ENCODE results near the gene SPATA3.
"Not testable (repeated sequence)": the region's sequence is repeated elsewhere in the genome, so short reads cannot be mapped to it uniquely, and the experiment has no call there.

SPATA3 gene

DNA sequence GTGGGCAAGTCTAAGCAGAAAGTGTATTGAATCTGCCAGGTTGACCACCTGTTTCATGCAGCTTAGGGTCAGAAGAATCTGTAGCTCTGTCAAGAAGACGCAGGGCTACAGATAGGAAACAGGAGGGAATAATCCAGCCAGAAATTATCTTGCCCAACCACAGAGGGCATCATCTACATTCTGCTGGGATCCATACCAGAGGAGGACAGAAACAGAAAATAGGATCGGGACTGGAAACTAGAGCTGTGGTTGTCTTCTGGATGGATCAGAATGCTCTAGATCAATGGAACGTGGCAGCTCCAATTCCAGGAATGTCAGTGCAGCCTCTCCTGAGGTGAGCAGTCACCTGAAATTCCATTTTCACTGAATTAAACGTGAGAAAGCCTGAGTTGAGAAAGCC lies 3.6 kb downstream of the SPATA3 start:
- no peak for DNase-seq

DNA sequence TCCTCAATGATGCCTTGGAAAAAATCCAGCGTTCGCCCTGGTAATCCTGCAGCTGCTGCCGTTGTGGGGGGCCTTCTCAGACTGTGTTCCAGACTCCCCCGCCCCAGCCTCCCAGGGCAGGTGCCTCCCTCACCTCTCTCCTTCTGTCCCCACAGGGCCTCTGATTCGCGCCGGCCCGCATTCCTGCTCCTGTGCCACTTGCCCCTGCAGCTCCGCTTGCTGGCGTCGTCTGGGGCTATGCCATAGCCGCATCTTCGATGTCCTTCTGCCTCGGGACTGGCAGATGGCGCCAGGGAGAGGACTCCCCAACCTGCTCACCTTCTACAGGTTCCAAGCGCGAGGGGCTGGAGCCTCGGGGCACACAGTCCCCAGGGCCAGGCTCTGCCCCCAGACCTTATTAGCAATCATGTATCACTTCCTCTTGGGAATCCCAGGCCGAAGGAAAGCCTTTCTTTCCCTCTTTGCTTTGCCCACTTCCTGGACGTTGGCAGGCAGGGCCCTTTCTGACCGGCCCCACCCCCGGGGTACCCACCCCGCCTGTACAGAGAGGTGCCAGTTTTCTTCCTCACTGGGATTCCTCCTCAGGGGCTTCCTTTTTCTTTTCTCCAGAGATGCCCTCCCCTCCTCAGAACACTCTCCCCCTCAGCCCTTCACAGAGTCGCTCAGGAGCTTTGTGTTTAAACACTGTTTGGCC lies 4.4 kb downstream of the SPATA3 start:
- DNase-seq: no peak

DNA sequence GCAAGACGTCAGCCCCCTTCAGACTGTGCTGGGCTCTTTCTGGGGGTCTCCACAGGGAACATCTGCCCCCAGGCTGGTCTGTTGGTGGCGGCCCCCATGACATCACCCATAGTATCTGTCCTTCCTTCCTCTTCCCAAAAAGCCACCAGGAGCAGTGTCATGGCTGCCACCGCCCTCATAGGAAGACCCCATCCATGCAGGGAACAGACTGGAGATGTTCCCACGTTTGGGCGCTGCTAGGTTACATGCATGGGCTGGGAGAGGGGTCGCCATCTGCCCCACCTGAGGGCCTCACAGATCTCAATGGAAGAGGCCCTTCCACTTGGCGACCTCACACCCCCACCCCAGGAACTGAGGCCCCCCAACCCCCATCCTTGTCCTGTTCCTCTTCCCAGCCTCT lies 5.1 kb downstream of the SPATA3 start:
- no peak for DNase-seq

DNA sequence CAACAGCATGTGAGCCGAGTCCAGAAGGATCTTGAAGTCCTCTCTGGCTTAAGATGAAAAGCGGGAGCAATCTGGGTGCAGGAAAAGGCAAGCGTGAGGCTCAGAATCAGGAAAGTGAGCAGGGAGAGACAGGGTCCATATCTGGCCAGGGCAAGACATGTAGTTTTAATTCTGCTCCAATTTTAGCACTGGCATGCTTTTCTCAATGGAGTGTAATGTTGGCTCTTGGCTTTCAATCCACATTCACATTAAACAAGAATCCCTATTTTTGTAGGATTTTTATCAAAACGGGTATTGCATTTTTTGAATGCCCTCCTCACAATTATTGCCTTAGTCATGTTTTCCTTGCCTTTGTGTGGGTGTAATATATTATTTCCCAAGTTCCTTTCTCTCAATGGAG lies 6.0 kb downstream of the SPATA3 start:
- DNase-seq: no peak

DNA sequence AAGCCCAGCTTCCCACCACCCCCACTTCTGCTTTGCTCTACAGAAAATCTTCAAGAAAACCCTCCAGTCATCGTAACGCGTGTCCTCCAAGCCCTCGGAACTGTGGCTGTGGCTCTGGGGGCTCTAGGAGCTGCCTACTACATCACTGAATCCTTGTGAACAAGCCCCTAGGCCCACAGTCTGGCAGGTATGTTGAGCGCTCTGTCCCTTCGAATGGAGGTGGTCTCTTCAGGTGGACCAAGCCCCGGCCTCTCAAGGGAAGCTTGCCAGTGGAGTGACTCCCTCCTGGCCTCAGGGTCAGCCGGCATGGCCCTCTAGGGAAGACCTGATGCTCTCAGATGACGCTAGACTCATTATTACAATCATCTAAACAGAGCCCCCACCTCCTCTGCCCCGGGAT lies 6.7 kb downstream of the SPATA3 start:
- no peak for DNase-seq

DNA sequence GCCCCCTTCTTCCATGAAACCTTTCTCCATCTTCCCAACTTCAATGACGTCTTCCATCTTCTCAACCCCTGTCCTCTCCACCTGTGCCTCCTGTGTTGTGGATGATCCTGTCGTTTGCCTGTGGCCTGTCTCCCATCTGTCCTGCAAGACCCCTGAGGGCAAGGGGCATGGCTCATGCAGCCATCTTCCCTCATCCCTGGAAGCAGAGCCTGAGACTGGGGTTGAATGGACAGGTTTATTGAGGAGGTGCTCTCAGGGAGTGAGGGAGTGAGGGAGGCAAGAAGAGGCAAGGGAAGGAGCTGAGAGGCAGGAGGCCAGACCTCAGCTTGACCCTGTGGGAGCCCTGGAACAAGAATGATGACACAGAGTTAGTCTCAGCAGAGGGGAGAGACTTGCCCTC lies 7.3 kb downstream of the SPATA3 start:
- DNase-seq: no peak

DNA sequence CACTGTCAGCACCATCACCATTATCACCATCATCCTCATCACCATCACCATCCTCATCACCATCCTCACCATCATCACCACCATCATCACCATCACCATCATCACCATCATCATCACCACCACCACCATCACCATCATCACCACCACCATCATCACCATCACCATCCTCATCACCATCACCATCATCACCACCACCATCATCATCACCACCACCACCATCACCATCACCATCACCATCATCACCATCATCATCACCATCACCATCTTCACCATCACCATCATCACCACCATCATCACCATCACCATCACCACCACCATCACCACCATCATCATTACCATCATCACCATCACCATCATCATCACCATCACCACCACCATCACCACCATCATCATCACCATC lies 9.0 kb downstream of the SPATA3 start:
- DNase-seq: not testable (repeated sequence)

DNA sequence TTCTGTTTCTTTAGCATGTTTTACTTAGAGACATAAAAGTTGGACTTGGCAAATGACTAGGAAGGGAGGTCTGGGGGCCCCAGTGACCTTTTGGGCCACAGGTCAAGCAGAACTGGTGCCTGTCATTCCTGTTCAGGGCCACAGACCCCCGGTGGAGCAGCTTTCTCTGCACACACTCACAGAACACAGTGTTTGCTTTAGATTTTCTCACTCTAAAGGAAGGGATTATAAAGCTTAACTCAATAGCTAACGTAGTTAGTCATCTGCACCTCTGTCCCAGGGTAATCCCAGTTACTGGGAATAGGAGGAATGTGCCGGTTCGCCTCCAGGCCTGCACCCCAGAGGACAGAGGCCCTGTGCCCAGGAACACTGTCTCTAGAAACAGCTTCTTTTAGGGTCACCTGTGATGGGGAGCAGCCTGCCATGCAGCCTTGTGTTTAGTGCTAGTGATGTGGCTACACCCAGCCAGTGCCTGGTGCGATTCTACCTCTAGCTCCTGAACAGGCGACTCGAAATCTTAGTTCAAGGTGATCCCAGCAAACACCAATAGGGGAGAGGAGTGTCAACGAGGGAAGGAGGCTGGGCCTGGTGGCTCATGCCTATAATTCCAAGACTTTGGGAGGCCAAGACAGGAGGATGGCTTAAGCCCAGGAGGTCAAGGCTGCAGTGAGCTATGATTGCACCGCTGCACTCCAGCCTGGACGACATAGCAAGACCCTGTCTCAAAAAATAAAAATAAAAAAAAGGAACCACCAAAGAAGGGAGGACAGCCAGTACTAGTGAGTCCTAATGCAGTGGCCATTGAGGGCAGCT lies 11.6 kb downstream of the SPATA3 start:
- DNase-seq: no peak

DNA sequence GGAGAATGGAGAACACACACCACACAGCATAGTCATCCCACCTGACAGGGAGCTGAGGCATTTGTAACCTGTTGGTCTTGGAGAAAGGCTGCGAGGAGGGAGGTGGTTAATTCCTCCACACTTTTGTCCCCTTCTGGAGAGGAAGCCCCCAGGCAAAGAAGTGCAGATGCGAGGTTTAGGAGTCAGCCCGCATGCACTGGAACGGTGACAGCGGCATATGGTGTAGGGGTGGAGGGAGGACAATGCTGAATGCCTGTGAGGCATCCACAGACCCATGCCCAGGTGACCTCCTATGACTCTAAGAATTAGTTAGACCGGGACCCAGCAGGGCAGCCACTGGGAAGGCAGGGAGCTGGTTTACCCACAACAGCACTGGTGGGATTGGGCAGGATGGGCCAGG lies 12.2 kb downstream of the SPATA3 start:
- no peak for DNase-seq

DNA sequence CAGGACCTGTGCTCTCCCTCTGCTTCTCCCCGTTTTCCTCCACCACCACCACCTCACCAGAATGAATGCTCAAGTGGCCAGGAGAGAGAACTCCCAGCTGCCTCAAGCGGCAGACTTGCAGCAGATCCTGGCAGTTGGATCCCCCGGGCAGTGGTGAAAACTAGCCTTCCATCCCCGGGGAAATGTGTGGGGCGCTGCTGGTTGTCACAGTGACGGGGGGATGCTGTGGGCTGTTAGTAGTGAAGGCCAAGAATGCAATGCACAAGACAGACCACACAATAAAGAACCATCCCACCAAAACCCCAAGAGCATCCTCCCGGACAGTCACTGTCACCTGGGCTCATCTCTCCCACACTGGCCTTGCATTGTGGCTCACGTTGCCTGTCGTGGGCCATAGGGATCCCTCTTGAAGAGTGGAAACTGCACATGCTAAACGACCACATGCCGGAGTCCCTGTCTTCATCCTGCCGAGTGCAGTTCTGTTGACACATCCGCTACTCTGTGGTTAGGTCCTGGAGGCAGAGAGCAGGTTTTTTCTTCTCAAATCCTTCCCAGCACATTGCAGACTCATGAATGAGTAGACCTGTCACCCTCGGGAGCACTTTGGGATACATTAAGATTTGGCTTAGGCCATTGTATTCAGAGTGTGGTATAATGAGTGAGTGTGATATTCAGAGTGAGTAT lies 13.5 kb downstream of the SPATA3 start:
- DNase-seq: no peak

DNA sequence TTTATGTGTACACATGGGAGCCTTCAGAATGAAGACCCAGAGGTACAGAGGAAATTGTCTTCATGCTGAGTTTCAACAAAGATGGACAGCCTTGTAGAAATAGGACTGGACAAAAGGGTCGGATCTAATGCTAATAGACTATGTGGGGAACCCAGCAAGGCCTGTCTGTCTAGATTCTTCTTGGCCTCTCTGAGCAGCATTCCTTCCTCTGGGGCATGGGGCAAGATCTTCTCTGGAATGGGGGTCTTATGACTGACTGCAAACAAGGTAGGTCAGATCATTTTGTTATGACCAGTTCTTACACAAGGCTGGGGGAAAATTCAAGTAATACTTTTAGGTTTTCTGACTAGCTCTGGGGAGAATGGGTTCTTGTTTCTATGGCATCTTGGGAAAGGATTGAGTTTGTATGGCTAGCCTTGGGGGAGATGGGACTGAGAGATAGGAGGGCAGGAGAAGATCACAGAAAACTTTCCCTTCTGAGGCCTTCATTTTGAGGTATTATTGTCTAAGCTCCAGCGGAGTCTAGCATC lies 14.3 kb downstream of the SPATA3 start:
- no peak for DNase-seq

DNA sequence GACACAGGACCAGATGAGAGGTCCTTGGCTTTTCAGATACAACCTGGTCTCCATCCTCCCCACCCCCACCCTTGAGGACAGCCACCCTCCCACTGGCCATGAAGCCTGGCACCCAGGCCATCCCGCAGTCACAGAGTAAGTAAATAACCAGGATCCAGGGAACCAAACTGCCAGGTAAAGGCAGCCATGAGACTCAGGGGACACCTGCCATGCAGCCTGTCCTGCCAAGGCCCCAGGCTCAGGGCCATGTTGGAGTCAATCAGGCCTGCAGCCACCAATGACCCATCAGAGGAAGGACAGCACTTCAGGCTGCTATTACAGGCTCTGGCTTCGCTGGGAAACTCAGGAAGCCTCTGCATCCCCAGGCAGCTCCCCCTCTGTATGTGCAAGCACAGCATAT lies 15.6 kb downstream of the SPATA3 start:
- DNase-seq: no peak

DNA sequence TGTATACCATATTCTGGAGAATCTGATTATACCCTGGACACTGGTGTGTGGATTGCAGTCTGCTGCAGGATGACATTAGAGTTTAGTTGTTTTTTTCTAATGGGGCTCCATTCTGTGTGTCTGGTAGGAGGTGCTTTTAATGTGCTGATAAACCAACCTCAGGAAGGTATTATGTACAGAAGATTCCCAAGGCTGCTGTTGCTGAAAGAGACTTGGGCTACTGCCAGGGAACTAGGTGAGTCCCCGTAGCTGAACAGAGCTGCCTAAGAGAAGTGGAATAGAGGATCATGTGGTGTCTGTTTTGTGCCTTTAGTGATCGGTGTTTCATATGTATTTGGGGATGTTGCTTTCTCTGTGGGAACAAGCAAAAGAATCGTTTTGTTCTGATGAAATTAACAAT lies 16.5 kb downstream of the SPATA3 start:
- no peak for DNase-seq

DNA sequence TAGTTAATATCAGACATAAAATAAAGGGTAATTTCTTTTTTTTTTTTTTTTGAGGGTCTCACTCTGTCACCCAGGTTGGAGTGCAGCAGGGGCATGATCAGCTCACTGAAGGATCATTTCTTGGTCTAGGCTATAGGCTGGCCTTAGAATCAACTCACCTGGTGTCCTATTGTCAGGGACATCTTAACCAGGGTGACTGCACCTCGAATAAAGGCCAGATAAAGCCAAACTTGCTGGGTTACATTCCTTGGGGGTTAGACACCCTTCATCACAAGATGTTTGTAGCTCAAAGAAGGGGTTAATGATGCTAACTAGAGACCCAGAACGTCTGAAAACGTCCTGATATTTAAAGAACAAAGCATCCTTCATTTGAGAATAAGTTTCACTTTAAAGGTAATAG lies 17.9 kb downstream of the SPATA3 start:
- DNase-seq: no peak

DNA sequence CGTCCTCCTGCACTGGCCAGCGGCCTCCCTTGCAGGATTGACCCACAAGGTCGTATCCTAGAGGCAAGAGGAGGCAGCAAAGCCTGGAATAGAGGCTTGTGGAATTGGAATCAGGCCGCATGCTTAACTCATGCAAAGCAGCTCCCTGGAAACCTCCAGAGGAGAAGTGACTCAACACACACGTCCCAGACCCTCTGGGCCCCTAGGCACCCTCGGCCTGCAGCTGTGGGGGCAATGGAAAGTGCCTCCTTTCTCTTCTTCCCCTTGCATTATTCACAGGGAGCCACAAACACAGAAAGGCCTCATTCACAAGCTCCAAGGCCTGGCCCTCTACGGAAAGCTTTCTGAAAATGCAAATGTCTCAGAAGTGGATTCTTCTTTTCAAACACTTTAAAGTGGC lies 19.6 kb downstream of the SPATA3 start:
- DNase-seq: no peak

DNA sequence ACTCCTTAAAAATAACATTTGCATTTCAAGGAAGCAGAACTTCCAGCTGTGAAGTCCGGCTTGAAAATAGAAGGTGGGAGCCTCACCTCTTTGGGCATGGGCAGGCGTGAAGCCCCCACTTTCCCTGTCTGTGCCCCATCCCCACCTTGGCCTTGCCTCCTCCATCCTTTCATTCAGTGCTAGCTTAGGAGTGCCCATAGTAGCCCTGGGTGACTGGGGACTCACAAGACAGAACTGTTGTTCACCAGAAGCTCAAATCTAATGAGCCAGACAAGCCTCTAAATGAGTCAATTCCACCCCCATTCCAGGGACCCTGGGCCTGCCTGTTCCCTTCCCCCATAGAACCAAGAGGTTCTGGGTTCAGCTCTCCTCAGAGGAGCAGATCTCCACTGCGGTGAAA lies 20.0 kb downstream of the SPATA3 start:
- no peak for DNase-seq

DNA sequence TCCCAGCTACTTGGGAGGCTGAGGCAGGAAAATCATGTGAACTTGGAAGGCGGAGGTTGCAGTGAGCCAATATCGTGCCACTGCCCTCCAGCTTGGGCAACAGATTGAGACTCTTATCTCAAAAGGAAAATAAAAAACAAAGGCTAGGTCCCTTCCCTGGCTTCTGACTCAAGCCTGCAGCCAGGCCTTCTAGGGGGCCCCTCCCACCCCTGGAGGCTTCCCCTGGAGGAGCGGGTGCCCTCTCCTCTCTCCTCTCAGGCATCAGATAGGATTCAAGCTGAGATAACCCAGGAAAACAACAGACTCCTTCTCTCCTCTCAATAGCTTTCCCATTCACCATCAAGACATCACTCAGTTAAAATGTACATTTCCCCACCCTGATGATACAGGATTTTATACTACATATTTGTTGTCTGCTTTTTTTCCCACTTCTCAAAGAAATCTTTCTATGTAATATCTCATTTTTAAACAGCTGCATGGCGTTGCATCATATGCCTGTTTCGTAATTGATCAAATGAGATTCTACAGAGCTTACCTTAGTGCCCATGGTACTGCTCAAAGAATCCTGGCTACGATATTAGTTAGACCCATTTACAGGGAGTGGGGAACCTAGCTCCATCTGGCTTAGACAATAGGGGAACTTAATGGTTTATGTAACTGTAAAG lies 20.8 kb downstream of the SPATA3 start:
- DNase-seq: no peak

DNA sequence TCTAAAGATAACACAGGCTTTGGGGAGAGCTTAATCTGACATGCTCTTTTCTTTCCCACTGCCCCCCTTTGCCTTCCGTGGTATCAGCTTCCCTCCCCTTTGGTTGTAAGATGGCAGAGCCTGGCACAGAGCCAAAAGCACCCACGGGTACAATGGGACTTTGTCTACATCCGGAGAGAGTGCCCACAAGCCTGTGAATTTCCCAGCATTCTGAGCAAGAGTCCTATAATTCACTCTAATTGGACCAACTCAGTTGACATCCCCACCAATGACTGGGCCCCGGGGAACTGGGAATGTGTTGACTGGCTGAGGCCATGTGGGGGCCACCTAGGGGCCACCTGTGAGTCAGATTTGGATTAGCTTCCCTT lies 21.3 kb downstream of the SPATA3 start:
- no peak for DNase-seq

DNA sequence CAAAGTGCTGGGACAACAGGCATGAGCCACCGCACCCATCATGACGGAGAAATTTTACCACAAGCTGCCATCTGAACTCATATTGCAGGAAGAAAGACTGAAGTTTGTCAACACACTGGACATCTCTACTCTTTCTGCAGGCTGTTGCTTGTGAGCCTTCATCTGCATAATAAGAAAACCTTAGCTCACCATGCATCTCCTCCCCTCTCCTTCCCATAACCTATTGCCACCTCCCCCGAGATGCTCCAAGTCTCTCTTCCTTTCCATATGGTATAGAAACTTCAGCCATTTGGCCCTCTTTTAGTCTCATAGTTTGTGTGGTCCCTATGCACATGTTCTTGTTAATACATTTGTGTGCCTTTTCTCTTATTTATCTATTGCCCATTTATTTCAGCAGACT lies 22.3 kb downstream of the SPATA3 start:
- no peak for DNase-seq

DNA sequence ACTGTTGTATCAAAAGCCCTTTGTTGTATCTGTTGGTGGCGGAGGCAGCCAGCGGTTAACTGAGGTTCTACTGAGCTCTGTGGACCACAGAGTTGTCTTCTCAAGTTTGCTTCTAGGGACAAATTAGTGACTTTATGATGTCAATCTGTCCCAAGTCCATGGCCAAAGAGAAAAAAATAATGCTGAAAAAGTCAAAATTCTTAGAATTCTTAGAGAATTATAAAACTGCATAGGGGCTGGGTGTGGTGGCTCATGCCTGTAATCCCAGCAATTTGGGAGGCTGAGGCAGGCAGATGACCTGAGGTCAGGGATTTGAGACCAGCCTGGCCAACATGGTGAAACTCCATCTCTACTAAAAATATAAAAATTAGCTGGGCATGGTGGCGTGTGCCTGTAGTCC lies 29.1 kb downstream of the SPATA3 start:
- not testable (repeated sequence) for DNase-seq

DNA sequence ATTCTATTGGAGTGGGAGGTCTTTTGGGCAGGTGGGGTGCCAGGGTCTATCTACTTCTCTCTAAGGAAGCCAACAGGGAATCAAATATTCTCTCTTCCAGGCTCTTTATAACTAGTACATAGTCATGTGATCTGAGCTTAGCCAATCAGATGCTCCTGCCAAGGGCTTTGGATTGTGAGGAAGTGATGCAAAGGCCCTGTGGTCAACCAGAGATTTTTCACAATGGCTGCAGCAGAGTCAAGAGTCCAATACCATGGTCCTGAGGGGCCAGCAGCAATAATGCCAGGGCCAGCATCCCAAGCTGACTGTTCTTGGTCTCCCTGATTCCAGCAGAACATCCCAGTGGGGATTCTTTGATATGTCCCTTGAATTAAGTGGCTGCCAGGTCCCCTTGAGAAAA lies 33.0 kb downstream of the SPATA3 start:
- DNase-seq: no peak

DNA sequence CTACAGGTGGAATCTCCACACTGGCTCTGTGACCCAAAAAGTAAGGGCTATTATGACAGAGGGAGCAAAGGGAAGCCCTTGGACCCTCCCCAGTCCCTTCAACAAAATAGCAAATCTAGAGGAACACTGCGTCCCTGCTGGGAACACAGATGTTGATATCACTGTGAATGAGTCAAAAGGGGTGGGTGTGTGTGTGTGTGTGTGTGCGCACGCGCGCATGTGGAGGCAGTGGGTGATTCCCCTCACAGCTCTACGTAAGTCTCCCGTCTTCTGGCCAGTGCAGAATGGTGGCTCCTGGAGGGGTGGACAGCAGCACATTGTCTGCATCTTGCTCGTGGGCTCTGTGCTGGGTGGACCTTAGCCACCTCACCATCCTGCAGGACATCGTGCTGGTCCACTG lies 33.6 kb downstream of the SPATA3 start:
- DNase-seq: no peak

DNA sequence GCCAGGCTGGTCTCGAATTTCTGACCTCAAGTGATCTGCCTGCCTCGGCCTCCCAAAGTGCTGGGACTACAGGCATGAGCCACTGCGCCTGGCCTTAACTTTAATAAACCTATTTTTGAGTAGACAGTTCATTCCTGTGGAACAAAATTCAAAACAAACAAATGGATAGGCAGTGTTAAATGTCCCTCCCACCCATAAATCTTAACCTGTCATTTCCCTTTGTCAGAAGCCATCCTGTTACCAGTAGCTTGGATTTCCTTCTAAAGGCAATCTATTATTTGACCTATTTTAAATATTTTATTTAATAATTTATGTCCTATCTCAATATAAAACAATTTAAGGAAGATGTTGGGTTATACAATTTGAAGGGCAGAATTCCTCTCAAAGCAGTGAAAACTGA lies 34.8 kb downstream of the SPATA3 start:
- no peak for DNase-seq

Measured in CD4-positive, alpha-beta T cell treated with Interleukin-6 for 4 hours (primary cell).